ENCODE measurements around the gene INPP5A.

DNA sequence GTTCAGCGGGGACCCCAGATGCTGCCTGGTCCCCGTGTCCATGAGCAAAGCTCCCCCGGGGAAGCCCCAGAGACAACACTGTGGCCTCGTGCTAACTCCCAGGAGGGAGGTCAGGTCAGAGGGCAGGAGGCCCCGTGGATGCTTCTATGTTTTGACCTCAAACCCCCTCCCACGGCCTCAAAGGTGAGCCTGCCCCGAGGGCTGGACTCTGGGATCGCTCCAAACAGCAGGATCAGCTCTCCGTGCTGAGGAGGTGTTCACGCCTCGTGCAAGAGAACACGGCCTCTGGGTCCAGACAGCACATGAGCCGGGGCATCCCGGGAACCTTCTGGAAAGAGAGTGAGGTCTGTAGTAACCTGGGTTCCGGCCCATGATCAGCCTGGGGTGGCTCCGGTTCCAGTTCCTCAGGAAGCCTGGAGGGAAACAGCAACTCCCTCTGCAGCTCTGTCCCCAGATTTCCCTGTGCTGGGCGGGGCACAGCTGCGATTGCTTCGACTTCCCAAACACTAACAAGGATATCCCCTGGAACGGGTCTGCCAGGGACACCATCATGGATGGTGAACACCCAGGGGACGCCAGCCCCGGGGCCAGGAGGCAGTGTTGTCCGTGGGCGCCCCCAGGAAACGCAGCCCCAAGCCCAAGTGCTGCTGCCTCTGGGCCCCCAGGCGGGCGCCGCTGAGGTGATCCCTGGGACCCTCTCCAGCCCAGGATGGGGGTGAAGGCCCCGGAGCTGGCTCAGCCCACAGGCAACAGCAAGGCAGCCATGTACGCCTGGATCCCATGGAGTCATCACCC lies 18.0 kb upstream of the INPP5A start:
- TF ChIP-seq, protein P1, sequence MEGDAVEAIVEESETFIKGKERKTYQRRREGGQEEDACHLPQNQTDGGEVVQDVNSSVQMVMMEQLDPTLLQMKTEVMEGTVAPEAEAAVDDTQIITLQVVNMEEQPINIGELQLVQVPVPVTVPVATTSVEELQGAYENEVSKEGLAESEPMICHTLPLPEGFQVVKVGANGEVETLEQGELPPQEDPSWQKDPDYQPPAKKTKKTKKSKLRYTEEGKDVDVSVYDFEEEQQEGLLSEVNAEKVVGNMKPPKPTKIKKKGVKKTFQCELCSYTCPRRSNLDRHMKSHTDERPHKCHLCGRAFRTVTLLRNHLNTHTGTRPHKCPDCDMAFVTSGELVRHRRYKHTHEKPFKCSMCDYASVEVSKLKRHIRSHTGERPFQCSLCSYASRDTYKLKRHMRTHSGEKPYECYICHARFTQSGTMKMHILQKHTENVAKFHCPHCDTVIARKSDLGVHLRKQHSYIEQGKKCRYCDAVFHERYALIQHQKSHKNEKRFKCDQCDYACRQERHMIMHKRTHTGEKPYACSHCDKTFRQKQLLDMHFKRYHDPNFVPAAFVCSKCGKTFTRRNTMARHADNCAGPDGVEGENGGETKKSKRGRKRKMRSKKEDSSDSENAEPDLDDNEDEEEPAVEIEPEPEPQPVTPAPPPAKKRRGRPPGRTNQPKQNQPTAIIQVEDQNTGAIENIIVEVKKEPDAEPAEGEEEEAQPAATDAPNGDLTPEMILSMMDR (conservative IDR thresholded peaks at IDR 0.05; ENCODE audit: low read length) = no peak
- TF ChIP-seq EZH2phosphoT487 (IDR thresholded peaks at IDR 0.05; ENCODE audit: borderline replicate concordance) = no peak

Data from Loucy (cell line).